B cell (primary cell): ENCODE results near the gene BRME1.

Experiments
- EZH2 ChIP-seq: IDR thresholded peaks from 2 replicates; pipeline ENCODE4 v1.6.1; 2012; ENCODE audit warnings: borderline replicate concordance, low read depth, mild to moderate bottlenecking, moderate library complexity, low read length; ENCODE audit not compliant: insufficient read depth, poor library complexity, severe bottlenecking
- TF ChIP-seq, protein P1 (sequence below): fragments of 200-600 bp; IDR thresholded peaks from one replicate; pipeline ENCODE4 v1.8.0; 2022; ENCODE audit warnings: antibody characterized with exemption, mild to moderate bottlenecking

DNA sequence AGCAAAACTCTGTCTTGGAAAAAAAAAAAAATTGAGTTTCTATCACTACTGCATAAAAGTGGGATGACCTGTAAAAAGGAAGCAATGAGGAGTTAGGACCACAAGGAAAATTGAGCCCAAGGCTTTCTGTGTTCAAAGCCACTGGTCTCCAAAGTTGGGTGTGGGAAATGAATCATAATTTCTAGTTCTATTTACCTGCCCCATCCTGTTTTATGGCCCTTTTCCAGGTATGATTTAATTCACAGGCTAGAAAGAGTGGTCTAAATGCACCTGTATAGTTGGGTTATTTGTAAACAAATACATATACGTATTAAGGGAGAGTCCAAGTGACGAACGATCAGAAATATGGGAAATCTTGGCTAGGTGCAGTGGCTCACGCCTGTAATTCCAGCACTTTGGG is 40.5 kb upstream of the BRME1 start:
- no peak for TF ChIP-seq EZH2
- TF ChIP-seq, protein P1, sequence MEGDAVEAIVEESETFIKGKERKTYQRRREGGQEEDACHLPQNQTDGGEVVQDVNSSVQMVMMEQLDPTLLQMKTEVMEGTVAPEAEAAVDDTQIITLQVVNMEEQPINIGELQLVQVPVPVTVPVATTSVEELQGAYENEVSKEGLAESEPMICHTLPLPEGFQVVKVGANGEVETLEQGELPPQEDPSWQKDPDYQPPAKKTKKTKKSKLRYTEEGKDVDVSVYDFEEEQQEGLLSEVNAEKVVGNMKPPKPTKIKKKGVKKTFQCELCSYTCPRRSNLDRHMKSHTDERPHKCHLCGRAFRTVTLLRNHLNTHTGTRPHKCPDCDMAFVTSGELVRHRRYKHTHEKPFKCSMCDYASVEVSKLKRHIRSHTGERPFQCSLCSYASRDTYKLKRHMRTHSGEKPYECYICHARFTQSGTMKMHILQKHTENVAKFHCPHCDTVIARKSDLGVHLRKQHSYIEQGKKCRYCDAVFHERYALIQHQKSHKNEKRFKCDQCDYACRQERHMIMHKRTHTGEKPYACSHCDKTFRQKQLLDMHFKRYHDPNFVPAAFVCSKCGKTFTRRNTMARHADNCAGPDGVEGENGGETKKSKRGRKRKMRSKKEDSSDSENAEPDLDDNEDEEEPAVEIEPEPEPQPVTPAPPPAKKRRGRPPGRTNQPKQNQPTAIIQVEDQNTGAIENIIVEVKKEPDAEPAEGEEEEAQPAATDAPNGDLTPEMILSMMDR, result no peak
